Measurements from ENCODE around the gene ZNF608. TPM values are rescaled to one million over a fixed set of nuclear protein-coding genes. Genes with fewer than 3 reads are reported as not detected.

ZNF608 gene
- total RNA-seq, 1 experiment from 2014 or later = 5.6 TPM

DNA sequence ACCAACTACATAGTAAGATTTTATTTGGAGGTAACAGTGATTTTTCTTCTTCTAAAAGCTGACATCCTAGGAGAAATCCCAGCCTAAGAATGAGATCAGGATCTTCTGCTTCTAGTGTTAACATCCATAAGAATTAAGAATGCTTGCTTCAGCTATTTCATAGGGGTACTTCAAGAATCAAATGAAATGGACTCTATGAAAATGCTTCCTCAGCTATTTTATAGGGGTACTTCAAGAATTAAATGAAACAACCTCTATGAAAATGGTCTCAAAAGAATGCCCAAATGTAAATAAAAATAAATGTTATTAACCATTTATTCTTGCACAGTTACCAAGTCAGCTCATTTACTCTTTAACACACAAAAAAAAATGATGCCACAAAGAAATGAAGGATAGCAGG is 31.5 kb downstream of the ZNF608 start:
- CTCF ChIA-PET = no interaction called here
- peaks cover 6 to 7% of the 10 kb centered on the region in 2 experiments for H3K4me1 ChIP-seq (ENCODE audit: control insufficient read depth in 1 of 2, insufficient read depth in 2 of 2, low read length in 2 of 2)
- POLR2A ChIA-PET = no interaction called here
- H3K79me2 ChIP-seq (ENCODE audit: insufficient read depth, low read length) = no peaks in the 10 kb centered on the region
- no TSS peak for BruUV-seq (replicated peaks)
- H3K36me3 ChIP-seq (ENCODE audit: control insufficient read depth in 1 of 2, insufficient read depth in 2 of 2, low read length in 2 of 2) = no peaks in the 10 kb centered on the region
- no peak overlapping the region for H3K27ac ChIP-seq (ENCODE audit: low read depth, low read length)
- RAD21 ChIA-PET (ENCODE audit: low non-redundant PET in 1 of 2, low total read pairs in 2 of 2, uncharacterized antibody in 2 of 2, unreplicated experiment in 2 of 2) = no interaction called here
- no peak overlapping the region for H3K4me2 ChIP-seq (ENCODE audit: low read length)
- DNase-seq (ENCODE audit: low read depth, low spot score) = no peak
- no peaks in the 10 kb centered on the region for H3K9me3 ChIP-seq (ENCODE audit: control insufficient read depth in 1 of 2, insufficient read depth in 1 of 2, low read depth in 1 of 2, low read length in 2 of 2)
- intact Hi-C loops (cut with micrococcal nuclease) = no loop called here
- H3K9me2 ChIP-seq (ENCODE audit: insufficient read depth) = no peaks in the 10 kb centered on the region
- H3K27me3 ChIP-seq (ENCODE audit: insufficient read depth, low read length) = no peaks in the 10 kb centered on the region
- no peak for TF ChIP-seq JUND (IDR thresholded peaks at IDR 0.05)
- TF ChIP-seq CTCF (IDR thresholded peaks at IDR 0.05 in 2 of 3, conservative IDR thresholded peaks at IDR 0.05 in 1 of 3; ENCODE audit: borderline replicate concordance in 1 of 3, insufficient read depth in 1 of 3, low read depth in 2 of 3, low read length in 2 of 3) = no peak
- TF ChIP-seq TCF7L2 (IDR thresholded peaks at IDR 0.05; ENCODE audit: borderline replicate concordance, extremely low read depth, insufficient read depth, insufficient read length) = no peak
- TF ChIP-seq SP1 (IDR thresholded peaks at IDR 0.05; ENCODE audit: low read depth) = no peak
- TF ChIP-seq, protein P1, sequence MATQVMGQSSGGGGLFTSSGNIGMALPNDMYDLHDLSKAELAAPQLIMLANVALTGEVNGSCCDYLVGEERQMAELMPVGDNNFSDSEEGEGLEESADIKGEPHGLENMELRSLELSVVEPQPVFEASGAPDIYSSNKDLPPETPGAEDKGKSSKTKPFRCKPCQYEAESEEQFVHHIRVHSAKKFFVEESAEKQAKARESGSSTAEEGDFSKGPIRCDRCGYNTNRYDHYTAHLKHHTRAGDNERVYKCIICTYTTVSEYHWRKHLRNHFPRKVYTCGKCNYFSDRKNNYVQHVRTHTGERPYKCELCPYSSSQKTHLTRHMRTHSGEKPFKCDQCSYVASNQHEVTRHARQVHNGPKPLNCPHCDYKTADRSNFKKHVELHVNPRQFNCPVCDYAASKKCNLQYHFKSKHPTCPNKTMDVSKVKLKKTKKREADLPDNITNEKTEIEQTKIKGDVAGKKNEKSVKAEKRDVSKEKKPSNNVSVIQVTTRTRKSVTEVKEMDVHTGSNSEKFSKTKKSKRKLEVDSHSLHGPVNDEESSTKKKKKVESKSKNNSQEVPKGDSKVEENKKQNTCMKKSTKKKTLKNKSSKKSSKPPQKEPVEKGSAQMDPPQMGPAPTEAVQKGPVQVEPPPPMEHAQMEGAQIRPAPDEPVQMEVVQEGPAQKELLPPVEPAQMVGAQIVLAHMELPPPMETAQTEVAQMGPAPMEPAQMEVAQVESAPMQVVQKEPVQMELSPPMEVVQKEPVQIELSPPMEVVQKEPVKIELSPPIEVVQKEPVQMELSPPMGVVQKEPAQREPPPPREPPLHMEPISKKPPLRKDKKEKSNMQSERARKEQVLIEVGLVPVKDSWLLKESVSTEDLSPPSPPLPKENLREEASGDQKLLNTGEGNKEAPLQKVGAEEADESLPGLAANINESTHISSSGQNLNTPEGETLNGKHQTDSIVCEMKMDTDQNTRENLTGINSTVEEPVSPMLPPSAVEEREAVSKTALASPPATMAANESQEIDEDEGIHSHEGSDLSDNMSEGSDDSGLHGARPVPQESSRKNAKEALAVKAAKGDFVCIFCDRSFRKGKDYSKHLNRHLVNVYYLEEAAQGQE (IDR thresholded peaks at IDR 0.05; ENCODE audit: low read depth) = no peak
- no peak for TF ChIP-seq POLR2A (IDR thresholded peaks at IDR 0.05; ENCODE audit: borderline replicate concordance, extremely low read depth, insufficient read depth, insufficient read length)
- TF ChIP-seq EGR1 (IDR thresholded peaks at IDR 0.05; ENCODE audit: low read depth) = no peak
- TF ChIP-seq ZFX (IDR thresholded peaks at IDR 0.05) = no peak
- no peak for TF ChIP-seq CEBPB (IDR thresholded peaks at IDR 0.05; ENCODE audit: low read depth)
- TF ChIP-seq, protein P2, sequence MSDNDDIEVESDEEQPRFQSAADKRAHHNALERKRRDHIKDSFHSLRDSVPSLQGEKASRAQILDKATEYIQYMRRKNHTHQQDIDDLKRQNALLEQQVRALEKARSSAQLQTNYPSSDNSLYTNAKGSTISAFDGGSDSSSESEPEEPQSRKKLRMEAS (IDR thresholded peaks at IDR 0.05) = no peak
- no peak for TF ChIP-seq ATF3 (IDR thresholded peaks at IDR 0.05)
- TF ChIP-seq POLR2AphosphoS5 (IDR thresholded peaks at IDR 0.05; ENCODE audit: low read depth, low read length) = no peak
- TF ChIP-seq EZH2phosphoT487 (IDR thresholded peaks at IDR 0.05; ENCODE audit: borderline replicate concordance) = no peak
- TF ChIP-seq ELF1 (IDR thresholded peaks at IDR 0.05; ENCODE audit: borderline replicate concordance, low read depth) = no peak
- TF ChIP-seq YY1 (IDR thresholded peaks at IDR 0.05; ENCODE audit: extremely low read depth, insufficient replicate concordance, low read depth, low read length) = no peak
- no peak for TF ChIP-seq SIN3A (IDR thresholded peaks at IDR 0.05; ENCODE audit: low read depth)
- no peak for TF ChIP-seq CBX3 (IDR thresholded peaks at IDR 0.05; ENCODE audit: low read depth)
- no peak for TF ChIP-seq SRF (IDR thresholded peaks at IDR 0.05; ENCODE audit: low read depth)
- H3K4me3 ChIP-seq (replicated peaks in 1 of 2; ENCODE audit: low read depth in 1 of 2, low read length in 2 of 2) = no peak overlapping the region
- H2AFZ ChIP-seq (ENCODE audit: low read depth, low read length, poor library complexity, severe bottlenecking) = no peak overlapping the region
- H4K20me1 ChIP-seq (ENCODE audit: insufficient read depth) = no peaks in the 10 kb centered on the region
- no peak for ATAC-seq
- no peak overlapping the region for H3K9ac ChIP-seq (ENCODE audit: low read length)

Data from HCT116 (cell line).